AG04450 (cell line): ENCODE data around the gene ETAA1. TPM values are rescaled to one million over a fixed set of nuclear protein-coding genes. Genes with fewer than 3 reads are reported as not detected.
A peak's percentile ranks its signal among the peaks of the same experiment; 100 is the strongest.

Source experiments
- CTCF ChIA-PET: fragments of 300-600, 350-600 bp; formaldehyde crosslinking; extraction: SDS; loops from one replicate; lab custom pipeline; 2022; ENCODE audit warnings: antibody characterized with exemption, inconsistent platforms; lab: Charles Lee
- POLR2A ChIA-PET: fragments of 350-600 bp; formaldehyde crosslinking; extraction: SDS; loops from one replicate; lab custom pipeline; 2021; ENCODE audit warnings: antibody characterized with exemption, inconsistent platforms; lab: Yijun Ruan, JAX
- DNase-seq: peaks from one replicate; pipeline ENCODE4 v3.0.0-alpha.2; 2011; ENCODE audit warnings: low read depth, low spot score
- H3K27ac ChIP-seq: one replicate; pipeline ENCODE4 v1.5.1; 2012; ENCODE audit warnings: low read depth, low read length, control low read depth
- H3K27me3 ChIP-seq: one replicate; pipeline ENCODE4 v1.6.0; 2012; ENCODE audit warnings: low read length; ENCODE audit not compliant: control insufficient read depth, insufficient read depth
- H3K4me3 ChIP-seq: 2 replicates; pipeline ENCODE4 v1.5.1; 2011; ENCODE audit warnings: mild to moderate bottlenecking, low read depth, low read length, control low read depth
- H3K9me3 ChIP-seq: 2 replicates; pipeline ENCODE4 v1.5.1; 2012; ENCODE audit warnings: low read length; ENCODE audit not compliant: control insufficient read depth, insufficient read depth
- polyA plus RNA-seq: library from polyadenylated mRNA; depleted of rRNA; stranded (reverse); fragments of >200 nt; gene quantifications from 2 replicates; pipeline ENCODE4 v1.2.3, GENCODE V29; 2011
- TF ChIP-seq, protein P1 (sequence below): IDR thresholded peaks from 2 replicates; pipeline ENCODE4 v1.5.1; 2011; ENCODE audit warnings: low read depth, low read length, control low read depth, inconsistent platforms

ETAA1 gene
- polyA plus RNA-seq, 1 experiment: 18.1 TPM

DNA sequence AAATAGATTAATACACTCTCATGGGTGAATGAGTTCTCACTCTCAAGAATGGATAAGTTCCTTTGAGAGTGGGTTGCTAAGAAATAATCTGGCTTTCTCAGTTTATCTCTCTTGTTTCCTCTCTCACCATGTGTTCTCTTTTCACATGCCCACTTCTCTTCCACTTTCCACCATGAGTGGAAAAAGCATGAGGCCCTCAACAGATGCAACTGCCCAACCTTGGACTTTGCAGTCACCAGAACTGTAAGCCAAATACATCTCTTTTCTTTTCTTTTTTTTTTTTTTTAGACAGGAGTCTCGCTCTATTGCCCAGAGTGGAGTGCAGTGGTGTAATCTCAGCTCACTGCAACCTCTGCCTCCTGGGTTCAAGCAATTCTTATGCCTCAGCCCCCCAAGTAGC, 18.1 kb upstream of the ETAA1 start:
- Histone ChIP-seq H3K9me3 (peaks cover 4% of the 10 kb centered on the region; the same call in 1 of the 2 replicates), H3K27ac (no peak overlapping the region), H3K4me3 (no peak overlapping the region), H3K27me3 (no peaks in the 10 kb centered on the region)
- TF ChIP-seq, protein P1, sequence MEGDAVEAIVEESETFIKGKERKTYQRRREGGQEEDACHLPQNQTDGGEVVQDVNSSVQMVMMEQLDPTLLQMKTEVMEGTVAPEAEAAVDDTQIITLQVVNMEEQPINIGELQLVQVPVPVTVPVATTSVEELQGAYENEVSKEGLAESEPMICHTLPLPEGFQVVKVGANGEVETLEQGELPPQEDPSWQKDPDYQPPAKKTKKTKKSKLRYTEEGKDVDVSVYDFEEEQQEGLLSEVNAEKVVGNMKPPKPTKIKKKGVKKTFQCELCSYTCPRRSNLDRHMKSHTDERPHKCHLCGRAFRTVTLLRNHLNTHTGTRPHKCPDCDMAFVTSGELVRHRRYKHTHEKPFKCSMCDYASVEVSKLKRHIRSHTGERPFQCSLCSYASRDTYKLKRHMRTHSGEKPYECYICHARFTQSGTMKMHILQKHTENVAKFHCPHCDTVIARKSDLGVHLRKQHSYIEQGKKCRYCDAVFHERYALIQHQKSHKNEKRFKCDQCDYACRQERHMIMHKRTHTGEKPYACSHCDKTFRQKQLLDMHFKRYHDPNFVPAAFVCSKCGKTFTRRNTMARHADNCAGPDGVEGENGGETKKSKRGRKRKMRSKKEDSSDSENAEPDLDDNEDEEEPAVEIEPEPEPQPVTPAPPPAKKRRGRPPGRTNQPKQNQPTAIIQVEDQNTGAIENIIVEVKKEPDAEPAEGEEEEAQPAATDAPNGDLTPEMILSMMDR: no peak
- no peak for DNase-seq
- CTCF ChIA-PET: no interaction called here
- POLR2A ChIA-PET: no interaction called here

DNA sequence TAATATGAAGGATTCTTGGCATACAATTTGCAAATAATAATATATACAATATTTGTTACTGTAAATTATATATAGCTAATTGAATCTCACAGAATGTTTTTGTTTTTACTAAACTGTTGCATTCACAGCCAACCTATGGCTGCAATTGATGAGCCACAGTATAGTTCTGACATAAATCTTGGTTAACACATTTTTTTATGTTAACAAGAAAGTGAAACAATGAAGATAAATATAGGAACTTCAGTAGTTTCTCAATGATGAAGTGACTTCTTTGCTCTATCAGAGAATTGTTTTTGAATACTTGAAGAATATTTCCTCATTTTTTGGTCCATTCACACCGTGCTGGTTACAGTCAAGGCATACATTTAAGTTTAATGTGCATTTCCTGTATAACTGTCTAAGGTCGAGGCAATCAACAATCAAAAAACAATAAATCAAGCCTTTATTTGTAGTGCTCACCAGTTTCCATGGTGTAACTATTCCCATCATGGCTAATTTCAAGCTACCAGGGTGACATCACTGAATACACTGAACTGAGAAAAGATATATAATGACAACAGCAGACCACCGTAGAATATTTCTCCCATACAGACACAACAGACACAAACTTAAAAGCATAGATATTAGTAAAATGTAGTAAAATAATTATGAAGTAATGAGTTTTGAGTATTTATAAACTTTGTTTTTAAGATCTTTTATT, 12.9 kb upstream of the ETAA1 start:
- POLR2A ChIA-PET: interaction anchor here (0.6 kb wide), 1 partner anchor 822 kb away, joined by 6 read pairs; no protein-coding TSS in a partner anchor
- Histone ChIP-seq H3K4me3 (no peak overlapping the region), H3K27ac (no peak overlapping the region), H3K9me3 (peaks cover 2% of the 10 kb centered on the region; the same call in 1 of the 2 replicates), H3K27me3 (no peaks in the 10 kb centered on the region)
- TF ChIP-seq, protein P1: no peak
- no peak for DNase-seq
- CTCF ChIA-PET: no interaction called here

DNA sequence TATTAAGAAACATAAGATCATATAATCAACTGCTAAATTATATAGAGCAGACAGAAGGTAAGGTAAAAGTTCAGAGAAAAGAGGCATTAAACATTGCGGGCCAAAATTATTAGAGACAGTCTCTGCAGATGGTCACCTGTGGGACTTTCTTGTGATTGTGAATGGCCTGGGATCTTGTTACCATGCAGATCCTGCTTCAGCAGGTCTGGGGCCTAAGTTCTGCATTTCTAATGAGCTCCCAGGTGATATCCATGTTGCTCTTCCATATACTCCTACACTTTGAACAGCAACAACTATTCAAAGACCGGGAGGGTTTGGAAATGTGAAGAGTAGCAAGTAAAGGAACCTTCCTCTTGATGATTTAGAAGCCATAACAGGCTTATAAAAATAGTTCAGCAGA, 8.5 kb upstream of the ETAA1 start:
- TF ChIP-seq, protein P1: no peak
- Histone ChIP-seq H3K27ac (no peak overlapping the region), H3K27me3 (no peaks in the 10 kb centered on the region), H3K4me3 (no peak overlapping the region), H3K9me3 (no peaks in the 10 kb centered on the region)
- ChIA-PET POLR2A (no interaction called here), CTCF (no interaction called here)
- no peak for DNase-seq

DNA sequence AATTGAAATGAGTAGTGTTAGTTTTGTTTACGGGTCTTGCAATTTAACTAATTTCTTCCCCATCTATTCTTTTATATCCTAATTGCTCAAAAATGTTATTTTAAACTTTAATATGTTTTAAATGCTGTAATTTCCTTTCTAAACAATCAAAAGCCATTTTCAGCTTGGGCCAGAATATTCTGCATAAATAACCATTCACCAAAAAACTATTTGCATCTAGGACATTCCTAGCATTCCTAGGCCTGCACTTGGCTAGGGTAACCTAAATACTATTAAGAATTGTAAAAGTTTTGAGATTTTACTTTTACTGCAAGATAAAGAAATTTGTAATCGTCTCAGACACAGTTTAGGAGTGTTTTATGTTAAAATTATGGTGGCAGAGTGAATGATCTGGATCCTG, 7.8 kb upstream of the ETAA1 start:
- POLR2A ChIA-PET: no interaction called here
- H3K4me3 ChIP-seq: no peak overlapping the region
- TF ChIP-seq, protein P1: no peak
- H3K27ac ChIP-seq: peak overlapping the region; percentile 49
- CTCF ChIA-PET: interaction anchor here (2.4 kb wide), 1 partner anchor 261 kb away, joined by 12 read pairs; no protein-coding TSS in a partner anchor
- peak; percentile 30 for DNase-seq
- no peaks in the 10 kb centered on the region for H3K9me3 ChIP-seq
- no peaks in the 10 kb centered on the region for H3K27me3 ChIP-seq

DNA sequence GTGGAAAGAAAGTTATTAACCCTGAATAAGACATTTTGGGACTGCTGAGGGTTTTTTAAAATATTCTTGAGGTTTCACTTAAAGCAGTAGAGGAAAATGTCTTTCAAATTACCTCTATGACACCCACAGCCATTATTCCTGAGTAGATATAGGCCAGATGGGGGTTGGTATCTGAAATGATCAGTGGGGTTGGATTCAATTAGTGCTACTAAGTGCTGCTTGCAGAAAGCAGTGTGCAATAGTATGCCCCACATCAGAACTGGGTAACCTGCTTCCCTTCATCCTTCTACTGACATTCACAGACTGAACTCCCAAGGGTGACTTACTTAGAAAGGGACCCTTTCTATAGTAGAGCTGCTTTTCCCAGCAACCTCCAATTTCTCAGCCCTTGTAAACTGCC, 7.3 kb upstream of the ETAA1 start:
- ChIA-PET CTCF (interaction anchor here (0.6 to 2.4 kb wide), 2 partner anchors 165 to 261 kb away, joined by 3 to 12 read pairs; no protein-coding TSS in a partner anchor), POLR2A (no interaction called here)
- TF ChIP-seq, protein P1: no peak
- Histone ChIP-seq H3K27me3 (no peaks in the 10 kb centered on the region), H3K27ac (peak overlapping the region; percentile 49), H3K9me3 (no peaks in the 10 kb centered on the region), H3K4me3 (no peak overlapping the region)
- DNase-seq: no peak
